SK-N-SH (cell line): ENCODE data around the gene GGT7. TPM values are rescaled to one million over a fixed set of nuclear protein-coding genes. Genes with fewer than 3 reads are reported as not detected.

Experiments
- CTCF ChIA-PET: fragments of 300-600, 350-600 bp; formaldehyde crosslinking; extraction: SDS; loops from one replicate; lab custom pipeline; 2021; lab: Yijun Ruan, JAX
- POLR2A ChIA-PET: fragments of 350-600 bp; sonication (Branson Sonifier 250); formaldehyde crosslinking; extraction: SDS; loops from one replicate; lab custom pipeline; 2020; ENCODE audit warnings: antibody characterized with exemption, inconsistent platforms; lab: Yijun Ruan, JAX
- DNase-seq: peaks from one replicate; pipeline ENCODE4 v3.0.0; 2012
- H2AFZ ChIP-seq: fragments of 200-600 bp; sonication (generic); 2 replicates; pipeline ENCODE4 v1.8.1; 2016; ENCODE audit warnings: antibody characterized with exemption, mild to moderate bottlenecking, low read depth
- H3F3A ChIP-seq: fragments of 200-600 bp; sonication (generic); replicated peaks from 2 replicates; pipeline ENCODE3; 2016; ENCODE audit warnings: antibody characterized with exemption, mild to moderate bottlenecking; ENCODE audit not compliant: insufficient read depth
- H3K27ac ChIP-seq, 2 experiments: fragments of 200-500 bp in 1 of 2; fragments of 200-600 bp in 1 of 2; sonication (Bioruptor generic) in 1 of 2; sonication (generic), shearing (Covaris generic) in 1 of 2; 2 replicates each; pipeline versions ENCODE4 v1.5.1 to v1.6.1; 2014 to 2016; ENCODE audit warnings: low read depth in 2 of 2, inconsistent platforms in 1 of 2, low read length in 1 of 2, mild to moderate bottlenecking in 1 of 2, mixed read lengths in 1 of 2
- H3K27me3 ChIP-seq: fragments of 200-600 bp; sonication (generic), shearing (Covaris generic); 2 replicates; pipeline ENCODE4 v1.6.1; 2016; ENCODE audit warnings: mixed run types; ENCODE audit not compliant: insufficient read depth
- H3K36me3 ChIP-seq, 2 experiments: fragments of 200-500 bp in 1 of 2; fragments of 200-600 bp in 1 of 2; sonication (Bioruptor generic) in 1 of 2; sonication (generic) in 1 of 2; replicated peaks in 1 of 2; 2 replicates each; pipeline versions ENCODE3 to v1.5.1; 2014 to 2016; ENCODE audit warnings: low read length in 1 of 2, mild to moderate bottlenecking in 1 of 2; ENCODE audit not compliant: insufficient read depth in 2 of 2, control insufficient read depth in 1 of 2
- H3K4me1 ChIP-seq, 2 experiments: fragments of 200-500 bp in 1 of 2; fragments of 200-600 bp in 1 of 2; sonication (Bioruptor generic) in 1 of 2; sonication (generic), shearing (Covaris generic) in 1 of 2; 2 replicates each; pipeline versions ENCODE4 v1.5.1 to v1.6.1; 2014 to 2016; ENCODE audit warnings: low read depth in 1 of 2, low read length in 1 of 2, mixed run types in 1 of 2; ENCODE audit not compliant: insufficient read depth in 2 of 2, control insufficient read depth in 1 of 2
- H3K4me2 ChIP-seq: fragments of 200-600 bp; sonication (generic), shearing (Covaris generic); 2 replicates; pipeline ENCODE4 v1.6.1; 2017; ENCODE audit warnings: mixed run types
- H3K4me3 ChIP-seq, 2 experiments: fragments of 200-500 bp in 1 of 2; fragments of 200-600 bp in 1 of 2; sonication (Bioruptor generic) in 1 of 2; sonication (generic), shearing (Covaris generic) in 1 of 2; 2 replicates each; pipeline versions ENCODE4 v1.5.1 to v1.8.1; 2014 to 2016; ENCODE audit warnings: low read depth in 2 of 2, inconsistent platforms in 1 of 2, low read length in 1 of 2, mild to moderate bottlenecking in 1 of 2, mixed read lengths in 1 of 2, moderate library complexity in 1 of 2
- H3K79me2 ChIP-seq: fragments of 200-600 bp; sonication (generic); 2 replicates; pipeline ENCODE4 v1.8.1; 2017; ENCODE audit warnings: mild to moderate bottlenecking; ENCODE audit not compliant: insufficient read depth
- H3K9ac ChIP-seq: fragments of 200-600 bp; sonication (generic); 2 replicates; pipeline ENCODE4 v1.6.1; 2017; ENCODE audit warnings: mixed run types
- H3K9me2 ChIP-seq: fragments of 200-600 bp; sonication (generic); 2 replicates; pipeline ENCODE4 v1.6.1; 2017; ENCODE audit warnings: mixed run types
- H3K9me3 ChIP-seq: fragments of 200-600 bp; sonication (generic); 2 replicates; pipeline ENCODE4 v1.6.1; 2017; ENCODE audit warnings: mixed run types, mild to moderate bottlenecking, moderate library complexity
- H4K20me1 ChIP-seq: fragments of 200-600 bp; sonication (generic); 2 replicates; pipeline ENCODE4 v1.6.1; 2017; ENCODE audit warnings: mild to moderate bottlenecking, mixed run types; ENCODE audit not compliant: insufficient read depth
- CHD2 ChIP-seq: fragments of 150-350 bp; IDR thresholded peaks from 2 replicates; pipeline ENCODE4 v1.6.1; 2018; ENCODE audit warnings: low read length; ENCODE audit not compliant: partially characterized antibody
- ELF1 ChIP-seq: IDR thresholded peaks from 2 replicates; pipeline ENCODE4 v1.4.0; 2012
- EP300 ChIP-seq, 2 experiments: IDR thresholded peaks; 2 replicates each; pipeline versions ENCODE4 v1.4.0 to v1.6.1; 2012; ENCODE audit warnings: borderline replicate concordance in 1 of 2, low read depth in 1 of 2, low read length in 1 of 2
- EZH2phosphoT487 ChIP-seq: fragments of 200-600 bp; sonication (generic); IDR thresholded peaks from 2 replicates; pipeline ENCODE4 v1.6.1; 2017; ENCODE audit warnings: low read depth, mixed run types, mild to moderate bottlenecking, antibody characterized with exemption, moderate library complexity, borderline replicate concordance
- MXI1 ChIP-seq: IDR thresholded peaks from 2 replicates; pipeline ENCODE4 v1.6.1; 2012; ENCODE audit warnings: mild to moderate bottlenecking, low read depth, low read length, improper control_type of control experiment
- NRF1 ChIP-seq: IDR thresholded peaks from 2 replicates; pipeline ENCODE4 v1.6.1; 2012; ENCODE audit warnings: low read depth, mild to moderate bottlenecking, low read length
- POLR2AphosphoS5 ChIP-seq: IDR thresholded peaks from 2 replicates; pipeline ENCODE4 v1.6.1; 2012; ENCODE audit warnings: low read depth, low read length
- RCOR1 ChIP-seq: fragments of 150-350 bp; IDR thresholded peaks from 2 replicates; pipeline ENCODE4 v1.6.1; 2017; ENCODE audit warnings: antibody characterized with exemption, low read length
- RFX5 ChIP-seq: IDR thresholded peaks from 2 replicates; pipeline ENCODE4 v1.6.1; 2012; ENCODE audit warnings: mild to moderate bottlenecking, improper control_type of control experiment, low read length
- SIN3A ChIP-seq: IDR thresholded peaks from 2 replicates; pipeline ENCODE4 v1.6.1; 2012; ENCODE audit warnings: low read depth, mild to moderate bottlenecking, low read length, moderate library complexity, borderline replicate concordance
- SMC3 ChIP-seq: IDR thresholded peaks from 2 replicates; pipeline ENCODE4 v1.6.1; 2012; ENCODE audit warnings: low read depth, low read length, improper control_type of control experiment
- TCF12 ChIP-seq: IDR thresholded peaks from 2 replicates; pipeline ENCODE4 v1.4.0; 2012
- USF1 ChIP-seq: IDR thresholded peaks from 2 replicates; pipeline ENCODE4 v1.4.0; 2012; ENCODE audit warnings: low read depth, borderline replicate concordance
- ZBTB33 ChIP-seq: IDR thresholded peaks from 2 replicates; pipeline ENCODE4 v1.4.0; 2012; ENCODE audit warnings: low read depth, borderline replicate concordance
- WGBS: methylation state at CpG from one replicate; pipeline ENCODE4 v1.1.6; 2017; ENCODE audit warnings: low lambda C conversion rate; 5-methylcytosine and 5-hydroxymethylcytosine counted together
- polyA plus RNA-seq, 3 experiments: library from polyadenylated mRNA; depleted of rRNA; stranded (reverse); fragments of >200 nt; gene quantifications; 2 replicates each; pipeline ENCODE4 v1.2.3, GENCODE V29; 2012
- TF ChIP-seq, protein P1 (sequence below): IDR thresholded peaks from 2 replicates; pipeline ENCODE4; 2012
- TF ChIP-seq, protein P2 (sequence below): fragments of 150-350 bp; IDR thresholded peaks from 2 replicates; pipeline ENCODE4 v1.6.1; 2017; ENCODE audit warnings: antibody characterized with exemption, low read length, low read depth, borderline replicate concordance

GGT7 gene
- polyA plus RNA-seq, 1 of the 3 experiments (the other 2 are of a cell fraction) = 22.5 TPM

DNA sequence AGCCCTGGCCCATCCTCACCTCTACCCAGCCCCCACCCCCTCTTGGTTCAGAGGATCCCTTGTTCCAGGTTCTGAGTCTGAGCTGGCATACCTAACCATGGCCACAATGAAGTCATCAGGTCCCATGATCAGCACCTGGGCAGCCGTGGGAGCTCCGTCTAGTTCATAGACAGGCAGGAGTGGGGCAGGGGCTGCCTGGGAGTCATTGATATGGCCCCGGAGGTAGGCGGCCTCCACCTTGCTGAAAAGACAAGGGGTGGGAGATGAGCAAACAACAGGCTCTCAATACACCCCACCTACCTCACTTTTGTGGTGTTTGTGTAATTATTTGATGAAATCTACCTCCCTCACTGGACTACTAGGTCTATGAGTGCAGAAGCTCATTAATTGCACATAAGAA lies 20.4 kb downstream of the GGT7 start:
- WGBS = 94% methylated on average over 3 of the region's 4 CpGs
- Histone ChIP-seq H3K4me1 (no peaks in the 10 kb centered on the region), H3K9me2 (no peaks in the 10 kb centered on the region), H4K20me1 (no peaks in the 10 kb centered on the region)
- POLR2A ChIA-PET = interaction anchor here (0.6 kb wide), 1 partner anchor 27 kb away, joined by 3 read pairs; the partner anchor contains the start of gene NCOA6
- DNase-seq = no peak
- no peak for TF ChIP-seq RFX5
- TF ChIP-seq MXI1 = no peak
- TF ChIP-seq, protein P1, sequence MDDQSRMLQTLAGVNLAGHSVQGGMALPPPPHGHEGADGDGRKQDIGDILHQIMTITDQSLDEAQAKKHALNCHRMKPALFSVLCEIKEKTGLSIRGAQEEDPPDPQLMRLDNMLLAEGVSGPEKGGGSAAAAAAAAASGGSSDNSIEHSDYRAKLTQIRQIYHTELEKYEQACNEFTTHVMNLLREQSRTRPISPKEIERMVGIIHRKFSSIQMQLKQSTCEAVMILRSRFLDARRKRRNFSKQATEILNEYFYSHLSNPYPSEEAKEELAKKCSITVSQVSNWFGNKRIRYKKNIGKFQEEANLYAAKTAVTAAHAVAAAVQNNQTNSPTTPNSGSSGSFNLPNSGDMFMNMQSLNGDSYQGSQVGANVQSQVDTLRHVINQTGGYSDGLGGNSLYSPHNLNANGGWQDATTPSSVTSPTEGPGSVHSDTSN = no peak
- TF ChIP-seq, protein P2, sequence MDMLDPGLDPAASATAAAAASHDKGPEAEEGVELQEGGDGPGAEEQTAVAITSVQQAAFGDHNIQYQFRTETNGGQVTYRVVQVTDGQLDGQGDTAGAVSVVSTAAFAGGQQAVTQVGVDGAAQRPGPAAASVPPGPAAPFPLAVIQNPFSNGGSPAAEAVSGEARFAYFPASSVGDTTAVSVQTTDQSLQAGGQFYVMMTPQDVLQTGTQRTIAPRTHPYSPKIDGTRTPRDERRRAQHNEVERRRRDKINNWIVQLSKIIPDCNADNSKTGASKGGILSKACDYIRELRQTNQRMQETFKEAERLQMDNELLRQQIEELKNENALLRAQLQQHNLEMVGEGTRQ = no peak
- TF ChIP-seq NRF1 = no peak
- no peak for TF ChIP-seq USF1
- no peak for TF ChIP-seq EP300 (IDR thresholded peaks at IDR 0.05; ENCODE audit: borderline replicate concordance in 1 of 2, low read depth in 1 of 2, low read length in 1 of 2)
- no peak for TF ChIP-seq ELF1
- TF ChIP-seq POLR2AphosphoS5 = no peak
- TF ChIP-seq TCF12 = no peak
- TF ChIP-seq EZH2phosphoT487 = no peak
- no peak for TF ChIP-seq SIN3A
- no peak for TF ChIP-seq SMC3
- TF ChIP-seq CHD2 = no peak
- no peak for TF ChIP-seq RCOR1
- TF ChIP-seq ZBTB33 = no peak
- TF ChIP-seq, all 33 proteins: peak for 0
- H3K4me3 ChIP-seq = no peak overlapping the region
- H3K27ac ChIP-seq = no peak overlapping the region
- H3K4me2 ChIP-seq = no peak overlapping the region
- CTCF ChIA-PET = interaction anchor here (1.0 to 2.8 kb wide), 4 partner anchors 12 to 243 kb away, joined by 4 to 8 read pairs (median 4); no protein-coding TSS in a partner anchor
- H3F3A ChIP-seq = no peaks in the 10 kb centered on the region
- H3K36me3 ChIP-seq = peaks cover 7 to 41% of the 10 kb centered on the region in 2 experiments
- H2AFZ ChIP-seq = no peak overlapping the region
- no peaks in the 10 kb centered on the region for H3K79me2 ChIP-seq
- H3K27me3 ChIP-seq = no peaks in the 10 kb centered on the region
- no peaks in the 10 kb centered on the region for H3K9me3 ChIP-seq
- H3K9ac ChIP-seq = no peak overlapping the region
